ENCODE measurements around the gene SEMA7A.

- TF ChIP-seq POLR2AphosphoS5 (IDR thresholded peaks at IDR 0.05; ENCODE audit: borderline replicate concordance, low read depth, low read length) (no peak), FOXP2 (optimal IDR thresholded peaks at IDR 0.05; ENCODE audit: control extremely low read depth, extremely low read length, insufficient read depth) (no peak), EZH2 (IDR thresholded peaks at IDR 0.05) (no peak)
Measured at GRCh38 chr15:74376226-74376625, 57.5 kb downstream of the SEMA7A start.
